ENCODE data around the gene PIP5K1A. TPM values are rescaled to one million over a fixed set of nuclear protein-coding genes. Genes with fewer than 3 reads are reported as not detected.
"Not testable (repeated sequence)": the region's sequence is repeated elsewhere in the genome, so short reads cannot be mapped to it uniquely, and the experiment has no call there.

The PIP5K1A gene
- polyA plus RNA-seq, 4 donors = 57.6 to 70.2 (median 64.0) TPM

DNA sequence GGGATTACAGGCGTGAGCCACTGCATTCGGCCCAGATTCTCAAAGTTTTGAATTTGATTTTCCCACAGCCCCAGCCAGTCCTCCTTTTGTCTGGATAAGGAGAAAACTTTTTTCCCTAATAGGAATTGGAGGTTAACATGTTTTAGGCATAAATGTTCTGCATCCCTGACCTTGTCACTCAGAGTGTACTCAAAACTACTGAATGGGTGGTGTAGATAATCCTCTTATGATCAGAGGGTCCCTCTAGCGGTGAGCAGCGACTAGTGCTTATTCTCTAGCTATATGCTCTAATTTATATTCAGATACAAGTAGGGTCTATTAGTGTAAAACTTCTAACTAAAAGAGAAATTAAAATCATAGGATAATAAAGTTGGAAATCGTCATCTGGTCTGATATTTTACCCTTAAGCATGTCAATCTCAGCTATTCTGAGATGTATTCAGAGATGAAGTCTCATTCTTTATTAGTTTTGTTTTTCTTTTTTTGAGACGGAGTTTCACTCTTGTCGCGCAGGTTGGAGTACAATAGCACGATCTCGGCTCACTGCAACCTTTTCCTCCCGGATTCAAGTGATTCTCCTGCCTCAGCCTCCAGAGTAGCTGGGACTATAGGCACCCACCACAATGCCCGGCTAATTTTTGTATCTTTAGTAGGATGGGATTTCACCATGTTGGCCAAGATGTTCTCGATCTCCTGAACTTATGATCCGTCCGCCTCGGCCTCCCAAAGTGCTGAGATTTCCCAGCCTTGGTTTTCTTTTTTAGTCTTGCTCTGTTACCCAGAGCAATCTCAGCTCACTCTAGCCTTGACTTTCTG is 53.5 kb downstream of the PIP5K1A start:
- DNase-seq (ENCODE audit: low read depth in 4 of 4, low spot score in 3 of 4) = peak in 3 of 4 donors; percentile 26 to 45 (median 44)

DNA sequence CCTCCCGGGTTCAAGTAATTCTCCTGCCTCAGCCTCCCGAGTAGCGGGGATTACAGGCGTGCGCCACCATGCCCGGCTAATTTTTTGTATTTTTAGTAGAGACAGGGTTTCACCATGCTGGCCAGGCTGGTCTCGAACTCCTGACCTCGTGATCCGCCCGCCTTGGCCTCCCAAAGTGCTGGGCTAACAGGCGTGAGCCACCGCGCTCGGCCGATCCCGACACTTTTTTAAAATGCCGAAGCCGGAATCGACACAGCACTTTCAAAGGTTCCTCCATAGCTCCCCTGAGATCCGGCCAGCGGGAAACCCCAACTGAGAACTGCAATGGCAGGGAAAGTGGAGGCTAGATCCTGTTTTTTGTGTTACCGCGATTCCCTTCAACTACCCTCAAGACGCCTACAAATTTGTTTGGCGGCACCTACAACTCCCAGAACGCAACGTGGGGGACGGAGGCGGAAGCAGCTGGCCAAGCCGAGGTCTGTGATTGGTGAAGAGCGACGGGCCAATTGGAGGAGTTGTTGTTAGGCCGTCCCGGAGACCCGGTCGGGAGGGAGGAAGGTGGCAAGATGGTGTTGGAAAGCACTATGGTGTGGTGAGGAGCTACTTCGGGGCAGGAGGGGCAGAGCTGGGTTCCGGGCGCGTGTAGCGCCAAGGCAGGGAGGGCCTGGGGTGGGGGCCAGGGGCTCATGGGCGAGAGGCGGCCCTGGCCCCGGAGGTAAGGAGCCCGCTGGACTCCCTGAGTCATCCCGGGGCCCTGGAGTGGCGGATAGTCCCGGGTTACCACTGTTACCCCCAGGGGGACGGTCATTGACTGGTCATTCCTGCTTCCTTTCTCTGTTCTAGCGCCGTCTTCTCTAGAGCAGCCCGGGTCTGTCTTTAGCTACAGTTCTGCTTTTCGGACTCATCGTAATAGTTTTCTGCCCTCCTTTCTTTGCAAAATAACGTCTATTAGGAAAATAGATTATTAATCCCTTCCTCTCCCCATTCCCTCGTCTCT is 56.2 kb downstream of the PIP5K1A start, which contains the start of gene PSMD4:
TSS of gene PSMD4 (plus strand) at position 518 of the 997 bp plus-strand sequence. CDS start at position 567, 49 bp downstream.
- DNase-seq (ENCODE audit: low read depth in 4 of 4, low spot score in 3 of 4) = peak; percentile 91 to 98 (median 94)

DNA sequence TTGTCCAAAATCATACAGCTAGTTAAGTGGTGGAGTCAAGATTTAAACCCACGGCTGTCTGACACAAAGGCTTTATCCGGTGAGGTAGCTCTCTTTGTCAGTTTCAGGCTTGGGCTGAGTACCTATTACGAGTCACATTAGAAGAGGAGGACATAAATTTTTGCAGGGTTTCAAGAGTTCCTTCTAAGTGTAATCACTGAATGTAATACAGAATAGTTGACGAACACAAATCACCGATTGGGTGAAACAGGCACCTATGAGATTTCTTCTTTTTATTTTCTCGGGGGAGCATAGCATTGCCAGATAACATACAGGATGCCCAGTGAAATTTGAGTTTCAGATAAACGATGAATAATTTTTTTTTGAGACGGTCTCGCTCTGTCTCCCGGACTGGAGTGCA is 57.0 kb downstream of the PIP5K1A start:
- DNase-seq (ENCODE audit: low read depth in 4 of 4, low spot score in 3 of 4) = no peak

DNA sequence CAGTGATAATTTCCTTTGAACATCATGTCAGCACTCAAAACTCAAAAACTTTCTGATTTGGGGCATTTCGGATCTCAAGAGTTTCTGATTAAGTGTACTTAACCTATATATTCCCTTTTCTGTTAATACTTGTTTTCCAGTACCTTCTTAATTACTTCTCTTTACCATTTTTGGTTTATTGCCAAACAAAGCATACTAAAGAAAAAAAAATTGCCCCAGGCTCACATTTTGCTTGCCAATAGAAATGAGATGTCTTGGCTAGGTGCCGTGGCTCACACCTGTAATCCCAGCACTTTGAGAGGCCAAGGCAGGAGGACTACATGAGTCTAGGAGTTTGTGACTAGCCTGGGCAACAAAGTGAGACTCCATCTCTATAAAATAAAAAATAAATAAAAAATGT is 61.0 kb downstream of the PIP5K1A start:
- no peak for DNase-seq (ENCODE audit: low read depth in 4 of 4, low spot score in 3 of 4)

DNA sequence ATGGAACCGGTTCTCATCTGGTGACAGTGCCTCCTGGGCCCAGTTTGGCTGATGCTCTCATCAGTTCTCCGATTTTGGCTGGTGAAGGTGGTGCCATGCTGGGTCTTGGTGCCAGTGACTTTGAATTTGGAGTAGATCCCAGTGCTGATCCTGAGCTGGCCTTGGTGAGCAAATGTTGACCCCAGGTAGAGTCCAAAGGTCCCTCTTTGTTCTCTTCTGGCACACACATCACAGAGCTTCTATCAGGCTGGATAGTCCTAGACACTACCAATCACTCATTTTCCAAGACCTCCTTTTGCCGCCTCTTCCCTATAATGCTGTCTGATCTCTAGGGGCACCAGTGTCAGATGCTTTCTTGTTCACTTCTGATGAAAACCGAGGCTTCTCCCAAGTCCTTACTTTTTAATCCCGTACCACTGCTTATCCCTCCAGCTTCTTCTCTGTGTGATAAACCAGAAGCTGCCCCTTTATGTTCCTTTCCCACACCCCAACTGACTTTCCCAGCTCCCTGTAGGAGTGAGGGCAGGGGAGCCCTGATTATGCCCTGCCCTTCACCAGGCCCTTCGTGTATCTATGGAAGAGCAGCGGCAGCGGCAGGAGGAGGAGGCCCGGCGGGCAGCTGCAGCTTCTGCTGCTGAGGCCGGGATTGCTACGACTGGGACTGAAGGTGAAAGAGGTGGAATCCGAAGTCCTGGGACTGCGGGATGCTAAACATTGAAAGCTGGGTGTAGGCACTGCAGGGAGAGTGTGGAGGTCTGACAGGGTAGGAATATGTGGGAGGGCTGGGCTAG is 67.3 kb downstream of the PIP5K1A start:
- DNase-seq (ENCODE audit: low read depth in 4 of 4, low spot score in 3 of 4) = no peak

DNA sequence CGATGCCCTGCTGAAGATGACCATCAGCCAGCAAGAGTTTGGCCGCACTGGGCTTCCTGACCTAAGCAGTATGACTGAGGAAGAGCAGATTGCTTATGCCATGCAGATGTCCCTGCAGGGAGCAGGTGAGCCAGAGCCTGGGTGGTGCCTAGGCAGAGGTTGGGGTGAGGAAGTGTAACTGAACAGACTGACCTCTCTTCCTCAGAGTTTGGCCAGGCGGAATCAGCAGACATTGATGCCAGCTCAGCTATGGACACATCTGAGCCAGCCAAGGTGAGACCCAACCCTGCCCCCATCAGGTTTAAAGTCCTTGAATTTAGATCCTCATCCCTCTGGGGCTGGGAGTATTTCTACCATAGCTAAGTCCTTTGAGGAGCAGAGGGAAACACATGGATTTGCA is 68.0 kb downstream of the PIP5K1A start:
- DNase-seq (ENCODE audit: low read depth in 4 of 4, low spot score in 3 of 4) = no peak

DNA sequence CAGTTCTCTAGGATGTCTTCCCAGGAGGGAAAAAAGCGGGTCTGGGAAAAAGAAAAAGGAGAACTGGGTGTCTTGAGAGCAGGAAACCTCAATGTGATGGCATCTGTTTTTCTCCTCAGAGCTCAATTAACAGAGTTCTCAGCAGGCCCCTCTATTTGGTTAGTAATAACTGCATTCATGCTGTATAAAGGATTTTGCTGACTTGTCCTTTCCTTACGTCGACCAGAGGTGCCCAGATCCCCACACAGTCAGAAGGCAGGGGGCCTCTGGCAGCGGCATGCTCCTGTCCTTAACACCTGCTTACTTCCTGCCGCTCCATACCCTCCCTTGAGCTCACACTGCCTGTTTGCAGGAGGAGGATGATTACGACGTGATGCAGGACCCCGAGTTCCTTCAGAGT is 68.5 kb downstream of the PIP5K1A start:
- no peak for DNase-seq (ENCODE audit: low read depth in 4 of 4, low spot score in 3 of 4)

DNA sequence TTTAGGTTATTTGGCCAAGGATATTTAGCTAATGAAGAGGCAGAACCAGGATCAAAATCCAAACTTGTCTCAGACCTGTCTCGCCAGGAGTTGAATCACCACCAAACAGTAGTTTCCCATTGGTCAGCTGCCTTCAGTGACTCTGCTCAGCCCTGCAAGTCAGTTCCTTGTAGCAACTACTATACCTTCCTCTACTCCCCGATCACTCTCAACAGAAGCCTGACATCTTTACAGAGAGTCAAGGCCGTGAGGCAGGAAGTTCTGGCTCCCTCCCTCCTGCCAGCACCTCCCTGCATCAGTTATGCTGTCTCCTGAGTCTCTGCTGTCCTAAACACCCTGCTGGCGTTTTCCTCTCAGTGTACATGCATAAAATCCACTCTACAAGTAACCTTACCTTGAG is 69.4 kb downstream of the PIP5K1A start:
- no peak for DNase-seq (ENCODE audit: low read depth in 4 of 4, low spot score in 3 of 4)

DNA sequence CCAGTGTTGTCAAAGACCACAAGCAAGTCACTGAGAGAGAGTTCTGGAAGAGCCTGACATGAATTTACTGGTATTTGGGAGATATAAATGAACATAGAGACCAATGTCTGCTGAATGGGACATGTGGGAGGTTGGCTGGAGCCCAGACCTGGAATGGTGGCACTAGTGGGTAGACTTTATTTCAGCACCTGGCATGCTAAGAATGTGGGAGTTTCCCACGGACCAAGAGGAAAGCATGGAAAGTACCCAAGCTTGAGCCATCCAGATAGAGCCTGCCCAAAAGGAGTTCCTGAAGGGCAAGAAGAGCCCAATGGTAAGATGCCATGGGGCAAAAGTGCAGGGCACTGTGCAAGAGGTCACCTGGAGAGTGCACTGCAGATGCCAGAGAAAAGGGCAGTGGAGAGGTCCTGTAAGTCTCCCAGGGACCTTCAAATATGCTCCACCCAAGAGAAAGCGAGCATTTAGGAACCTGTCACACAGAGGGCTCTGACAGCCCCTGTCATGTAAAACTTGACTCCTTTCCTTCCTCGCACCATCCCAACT is 75.6 kb downstream of the PIP5K1A start:
- DNase-seq (ENCODE audit: low read depth in 4 of 4, low spot score in 3 of 4) = no peak

DNA sequence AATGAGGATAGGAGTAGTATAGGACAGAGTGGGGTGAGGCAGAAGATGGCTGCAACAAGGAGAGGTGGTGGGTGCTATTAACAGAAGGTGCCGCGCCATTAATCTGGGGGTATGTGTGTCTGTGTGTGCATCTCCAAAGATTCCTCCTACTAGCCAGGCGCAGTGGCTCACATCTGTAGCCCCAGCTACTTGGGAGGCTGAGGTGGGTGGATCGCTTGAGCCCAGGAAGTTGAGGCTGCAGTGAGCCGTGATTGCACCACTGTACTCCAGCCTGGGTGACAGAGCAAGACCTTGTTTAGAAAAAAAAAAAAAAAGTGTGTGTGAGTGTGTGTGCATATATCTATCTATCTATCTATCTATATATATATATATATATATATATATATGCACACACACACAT is 77.0 kb downstream of the PIP5K1A start:
- DNase-seq (ENCODE audit: low read depth in 4 of 4, low spot score in 3 of 4) = not testable (repeated sequence)

DNA sequence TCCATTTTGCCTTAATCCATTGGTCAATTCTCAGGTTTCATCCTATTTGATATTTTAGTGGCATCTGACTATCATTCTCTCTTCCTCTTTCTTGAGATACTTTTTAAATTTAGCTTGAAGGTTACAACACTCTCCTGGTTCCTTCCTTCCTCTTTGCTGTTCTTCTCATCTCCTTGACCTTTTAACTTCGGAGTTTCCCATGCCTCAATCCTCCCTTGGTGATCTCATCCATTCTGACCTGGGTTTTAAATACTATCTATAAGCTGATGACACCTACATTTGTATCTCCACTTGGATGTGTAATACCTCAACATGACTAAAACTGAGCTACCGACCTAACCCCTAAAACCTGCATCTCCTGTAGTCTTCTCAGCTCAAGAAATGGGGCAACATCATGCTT is 78.9 kb downstream of the PIP5K1A start:
- no peak for DNase-seq (ENCODE audit: low read depth in 4 of 4, low spot score in 3 of 4)

DNA sequence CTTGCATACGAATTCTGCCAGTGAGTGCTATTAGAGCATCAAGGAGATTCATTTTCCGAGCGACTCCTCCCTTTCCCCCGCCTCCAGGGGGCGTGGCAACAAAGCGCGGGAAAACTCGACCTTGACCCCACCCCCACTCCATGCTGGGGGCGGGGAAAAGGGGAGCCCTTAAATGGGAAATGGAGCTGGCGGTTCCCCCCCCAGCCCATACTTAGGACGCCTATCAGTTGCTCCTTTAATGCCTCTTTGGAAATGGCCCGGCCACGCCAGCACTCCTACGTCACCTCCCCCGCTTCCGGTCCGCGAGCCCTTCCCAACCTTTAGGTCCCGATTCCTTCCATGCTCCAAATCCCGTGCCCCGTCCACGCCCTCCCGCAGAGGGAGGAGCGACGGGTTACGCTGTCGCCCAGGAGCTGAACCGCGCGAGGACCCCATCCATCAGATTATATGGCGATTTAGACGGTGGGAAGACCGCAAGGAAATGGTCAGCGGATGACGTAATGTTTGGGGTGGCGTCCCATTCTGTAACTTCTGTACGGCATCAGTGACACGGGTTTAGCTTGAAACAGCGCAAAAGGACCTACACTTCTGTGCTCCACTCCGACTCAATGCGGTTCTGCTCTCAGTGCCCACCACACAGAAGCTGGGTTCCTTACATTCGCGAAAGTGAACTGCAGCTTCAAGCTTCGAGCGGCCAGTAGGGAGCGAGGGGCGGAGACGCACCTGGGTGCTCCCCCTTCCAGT is 83.0 kb downstream of the PIP5K1A start:
- DNase-seq (ENCODE audit: low read depth in 4 of 4, low spot score in 3 of 4) = peak; percentile 94 to 98 (median 94)

DNA sequence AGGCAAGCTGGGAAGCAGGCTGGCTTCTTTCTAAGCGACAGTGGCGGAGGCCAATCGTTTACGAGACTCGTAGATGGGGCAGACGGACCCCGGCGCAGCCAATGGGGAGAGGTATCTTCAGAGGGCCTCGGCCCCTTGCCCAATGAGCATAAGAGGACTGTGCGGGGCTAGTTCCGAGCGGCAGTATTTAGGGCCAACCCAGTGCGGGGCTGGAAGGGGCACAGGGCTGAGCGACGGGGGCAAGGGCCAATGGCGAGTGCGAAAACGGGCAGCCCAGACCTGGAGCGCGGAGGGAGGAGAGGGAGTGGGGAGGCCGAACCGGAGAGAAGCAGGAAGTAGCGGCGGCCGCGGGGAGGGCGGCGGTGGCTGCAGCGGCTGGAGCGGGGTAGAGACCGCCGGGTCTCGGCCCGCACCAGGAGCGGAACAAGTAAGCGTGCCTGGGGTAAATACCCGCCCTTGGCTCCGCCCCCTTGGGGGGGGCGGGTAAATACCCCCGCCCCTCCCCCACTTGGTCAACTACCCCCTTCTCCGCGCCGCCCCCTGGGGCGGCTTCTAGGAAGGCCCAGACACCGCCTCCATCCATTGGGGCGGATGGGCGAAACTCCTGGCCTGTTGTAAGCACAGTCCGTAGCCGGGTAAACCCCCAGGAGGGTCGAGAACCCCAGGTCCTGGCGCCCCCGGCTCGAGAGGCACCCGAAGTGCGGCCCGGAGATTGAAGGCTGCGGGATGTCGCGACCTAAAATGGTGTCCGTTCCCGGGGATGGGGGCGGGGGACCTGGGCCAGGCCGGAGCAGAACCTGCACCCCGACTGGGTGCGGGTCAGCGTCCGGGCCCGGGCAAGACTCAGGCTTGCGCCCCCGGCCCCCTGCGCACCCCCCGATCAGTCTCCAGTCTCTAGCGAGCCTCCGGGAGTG is 83.9 kb downstream of the PIP5K1A start, which contains the start of gene ZNF687:
TSS of gene ZNF687 (plus strand) at position 331 of the 914 bp plus-strand sequence. CDS start 3,993 bp downstream, outside the sequence.
- DNase-seq (ENCODE audit: low read depth in 4 of 4, low spot score in 3 of 4) = peak; percentile 99 to 100 (median 100)

DNA sequence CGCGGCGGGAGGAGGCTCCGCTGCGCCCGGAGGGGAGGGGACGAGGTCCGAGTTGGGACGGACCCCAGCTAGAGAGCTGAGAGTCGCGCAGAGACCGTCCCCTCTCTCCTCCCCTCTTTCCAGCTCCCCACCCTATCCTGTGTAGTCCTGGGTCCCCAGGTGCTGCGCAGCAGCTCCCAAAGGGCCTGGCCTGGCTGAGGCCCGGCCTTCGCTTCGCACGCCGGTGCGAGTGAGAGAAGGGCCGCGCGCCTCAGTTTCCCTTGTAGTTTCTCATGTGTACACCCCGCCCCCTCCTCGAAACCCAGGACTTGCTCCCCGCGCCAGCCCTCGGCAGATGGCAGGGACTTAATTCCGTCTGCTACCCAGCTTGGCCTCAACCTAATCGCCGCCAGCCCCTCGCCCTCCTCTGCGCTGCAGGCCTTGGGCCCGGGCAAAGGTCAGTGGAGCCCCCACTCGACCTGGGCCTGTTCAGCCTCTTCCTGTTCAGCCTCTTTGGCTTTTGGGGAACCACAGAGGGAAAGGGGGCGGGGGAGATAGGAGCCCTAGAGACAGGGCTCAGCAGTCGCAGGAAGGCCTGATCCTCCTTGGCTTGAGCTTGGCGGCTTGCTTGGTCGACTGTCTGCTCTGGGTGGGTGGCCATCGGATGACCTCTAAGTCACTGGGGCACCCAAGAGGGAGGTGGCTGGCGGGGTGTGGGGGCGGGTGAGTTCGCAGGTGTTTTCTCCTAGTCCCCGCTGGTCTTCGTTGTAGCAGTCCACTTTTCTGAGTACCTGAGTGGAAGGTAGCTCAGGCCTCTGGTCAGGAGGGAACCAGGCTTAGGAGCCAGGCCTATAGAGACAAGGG is 84.8 kb downstream of the PIP5K1A start:
- peak in 1 of 4 donors; percentile 14 for DNase-seq (ENCODE audit: low read depth in 4 of 4, low spot score in 3 of 4)

DNA sequence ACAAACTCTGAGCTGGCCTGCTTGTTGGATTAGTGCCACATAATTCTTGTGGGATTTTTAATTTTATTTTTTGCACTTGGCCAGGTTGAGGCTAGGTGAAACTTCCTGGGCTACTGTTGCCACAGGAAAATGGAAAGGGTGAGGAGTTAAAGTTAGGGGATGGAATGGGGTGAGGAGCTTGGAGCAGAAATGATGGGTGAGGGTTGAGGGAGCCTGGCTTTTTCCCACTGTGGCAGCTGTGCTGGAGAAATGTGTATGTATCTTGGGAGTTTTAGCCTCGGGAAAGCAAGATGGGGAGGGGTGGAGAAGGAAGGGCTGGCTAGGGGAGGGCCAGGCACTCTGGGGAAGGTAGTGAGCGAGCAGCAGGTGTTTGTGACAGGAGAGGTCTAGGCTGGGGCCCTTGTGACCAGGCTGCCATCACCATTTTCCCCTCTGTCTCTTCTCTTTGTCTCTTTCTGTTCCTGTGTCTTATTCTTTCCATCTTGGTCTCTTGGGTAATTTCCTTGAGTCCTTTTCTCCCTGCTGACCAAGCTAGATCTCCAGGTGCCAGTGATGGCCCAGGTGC is 85.7 kb downstream of the PIP5K1A start:
- no peak for DNase-seq (ENCODE audit: low read depth in 4 of 4, low spot score in 3 of 4)

DNA sequence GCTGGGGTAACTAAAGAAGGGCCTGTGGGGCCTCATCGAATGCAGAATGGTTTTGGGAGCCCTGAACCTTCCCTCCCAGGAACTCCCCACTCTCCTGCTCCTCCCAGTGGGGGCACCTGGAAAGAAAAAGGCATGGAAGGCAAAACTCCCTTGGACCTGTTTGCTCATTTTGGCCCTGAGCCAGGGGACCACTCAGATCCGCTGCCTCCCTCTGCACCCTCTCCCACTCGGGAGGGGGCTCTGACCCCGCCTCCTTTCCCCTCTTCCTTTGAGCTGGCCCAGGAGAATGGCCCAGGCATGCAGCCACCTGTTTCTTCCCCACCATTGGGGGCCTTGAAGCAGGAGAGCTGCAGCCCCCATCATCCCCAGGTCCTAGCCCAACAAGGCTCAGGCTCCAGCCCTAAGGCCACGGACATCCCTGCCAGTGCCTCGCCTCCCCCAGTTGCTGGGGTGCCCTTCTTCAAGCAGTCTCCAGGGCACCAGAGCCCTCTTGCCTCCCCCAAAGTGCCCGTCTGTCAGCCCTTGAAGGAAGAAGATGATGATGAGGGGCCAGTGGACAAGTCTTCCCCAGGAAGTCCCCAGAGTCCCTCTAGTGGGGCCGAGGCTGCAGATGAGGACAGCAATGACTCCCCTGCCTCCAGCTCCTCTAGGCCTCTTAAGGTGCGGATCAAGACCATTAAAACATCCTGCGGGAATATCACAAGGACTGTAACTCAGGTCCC is 88.4 kb downstream of the PIP5K1A start:
- no peak for DNase-seq (ENCODE audit: low read depth in 4 of 4, low spot score in 3 of 4)
